GM12864 (cell line): ENCODE measurements around the gene ADPRM.
"Not testable (repeated sequence)": the region's sequence is repeated elsewhere in the genome, so short reads cannot be mapped to it uniquely, and the experiment has no call there.

ENCODE experiments used
- DNase-seq: peaks from one replicate; pipeline ENCODE4 v3.0.0-alpha.2; 2011; ENCODE audit warnings: low read depth
- H3K4me3 ChIP-seq: 2 replicates; pipeline ENCODE4 v1.5.1; 2011; ENCODE audit warnings: mild to moderate bottlenecking, low read depth, low read length, control low read depth
- TF ChIP-seq, protein P1 (sequence below): IDR thresholded peaks from 2 replicates; pipeline ENCODE4 v1.5.1; 2011; ENCODE audit warnings: low read depth, mild to moderate bottlenecking, moderate library complexity, low read length, control low read depth, inconsistent platforms; ENCODE audit errors: missing control alignments

The ADPRM gene

DNA sequence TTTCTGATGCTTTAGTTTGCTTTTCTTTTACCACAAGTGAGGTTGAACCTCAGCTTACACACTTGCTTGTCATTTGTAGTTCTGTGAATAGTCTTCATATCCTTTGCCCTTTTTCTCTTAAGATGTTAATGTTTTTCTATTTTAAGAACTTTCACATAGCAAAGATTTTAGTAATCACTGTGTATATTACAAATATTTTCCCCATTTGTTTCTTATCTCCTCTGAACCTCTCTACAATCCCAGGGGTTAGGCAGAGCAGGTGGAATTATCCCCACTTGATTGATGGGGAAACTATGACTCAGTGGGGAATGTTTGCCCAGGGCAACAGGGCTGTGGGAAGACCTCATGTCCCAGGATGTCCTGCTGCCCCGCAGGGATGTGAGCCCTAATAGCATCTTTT is 28.6 kb upstream of the ADPRM start:
- DNase-seq = no peak
- TF ChIP-seq, protein P1, sequence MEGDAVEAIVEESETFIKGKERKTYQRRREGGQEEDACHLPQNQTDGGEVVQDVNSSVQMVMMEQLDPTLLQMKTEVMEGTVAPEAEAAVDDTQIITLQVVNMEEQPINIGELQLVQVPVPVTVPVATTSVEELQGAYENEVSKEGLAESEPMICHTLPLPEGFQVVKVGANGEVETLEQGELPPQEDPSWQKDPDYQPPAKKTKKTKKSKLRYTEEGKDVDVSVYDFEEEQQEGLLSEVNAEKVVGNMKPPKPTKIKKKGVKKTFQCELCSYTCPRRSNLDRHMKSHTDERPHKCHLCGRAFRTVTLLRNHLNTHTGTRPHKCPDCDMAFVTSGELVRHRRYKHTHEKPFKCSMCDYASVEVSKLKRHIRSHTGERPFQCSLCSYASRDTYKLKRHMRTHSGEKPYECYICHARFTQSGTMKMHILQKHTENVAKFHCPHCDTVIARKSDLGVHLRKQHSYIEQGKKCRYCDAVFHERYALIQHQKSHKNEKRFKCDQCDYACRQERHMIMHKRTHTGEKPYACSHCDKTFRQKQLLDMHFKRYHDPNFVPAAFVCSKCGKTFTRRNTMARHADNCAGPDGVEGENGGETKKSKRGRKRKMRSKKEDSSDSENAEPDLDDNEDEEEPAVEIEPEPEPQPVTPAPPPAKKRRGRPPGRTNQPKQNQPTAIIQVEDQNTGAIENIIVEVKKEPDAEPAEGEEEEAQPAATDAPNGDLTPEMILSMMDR = no peak
- H3K4me3 ChIP-seq = no peak overlapping the region

DNA sequence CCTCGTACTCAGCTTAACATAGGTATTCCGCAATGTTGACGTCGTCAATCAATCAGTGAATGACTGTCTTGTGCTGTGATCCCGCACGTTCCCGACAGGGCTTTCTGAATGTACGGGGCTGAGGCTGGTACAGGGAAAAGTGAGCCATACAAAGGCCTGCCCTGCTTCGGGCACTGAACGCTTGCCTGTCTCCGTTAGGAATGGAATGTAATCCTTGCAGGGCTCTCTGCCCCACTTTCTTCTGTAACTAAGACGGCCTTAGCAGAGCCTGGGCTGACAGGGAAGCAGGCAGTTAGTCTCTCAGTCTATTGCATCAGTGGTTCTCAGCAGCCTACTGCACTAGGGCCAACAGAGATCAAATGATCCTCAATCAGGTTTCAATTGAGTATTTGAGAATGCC is 24.1 kb upstream of the ADPRM start:
- TF ChIP-seq, protein P1 = no peak
- no peak overlapping the region for H3K4me3 ChIP-seq
- DNase-seq = no peak

DNA sequence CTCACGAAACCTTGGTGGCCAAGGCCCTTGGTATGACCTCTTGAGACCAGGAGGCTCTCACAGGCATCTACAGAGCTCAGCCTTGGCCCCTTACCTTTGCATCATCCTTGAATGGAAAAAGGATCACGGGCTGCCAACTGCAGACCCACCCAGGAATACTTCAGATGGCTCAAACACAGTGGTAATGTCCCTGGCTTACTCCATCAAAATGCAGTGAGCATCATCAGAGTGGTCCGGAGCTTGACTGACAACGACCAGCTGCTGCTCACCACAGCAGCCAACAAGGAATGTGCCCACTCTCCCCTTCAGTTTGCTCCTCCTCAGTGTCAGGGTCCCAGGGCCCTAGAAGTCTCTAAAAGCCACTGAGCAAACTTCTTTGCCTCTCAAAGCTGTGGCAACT is 22.7 kb upstream of the ADPRM start:
- no peak for DNase-seq
- H3K4me3 ChIP-seq = no peak overlapping the region
- TF ChIP-seq, protein P1 = no peak

DNA sequence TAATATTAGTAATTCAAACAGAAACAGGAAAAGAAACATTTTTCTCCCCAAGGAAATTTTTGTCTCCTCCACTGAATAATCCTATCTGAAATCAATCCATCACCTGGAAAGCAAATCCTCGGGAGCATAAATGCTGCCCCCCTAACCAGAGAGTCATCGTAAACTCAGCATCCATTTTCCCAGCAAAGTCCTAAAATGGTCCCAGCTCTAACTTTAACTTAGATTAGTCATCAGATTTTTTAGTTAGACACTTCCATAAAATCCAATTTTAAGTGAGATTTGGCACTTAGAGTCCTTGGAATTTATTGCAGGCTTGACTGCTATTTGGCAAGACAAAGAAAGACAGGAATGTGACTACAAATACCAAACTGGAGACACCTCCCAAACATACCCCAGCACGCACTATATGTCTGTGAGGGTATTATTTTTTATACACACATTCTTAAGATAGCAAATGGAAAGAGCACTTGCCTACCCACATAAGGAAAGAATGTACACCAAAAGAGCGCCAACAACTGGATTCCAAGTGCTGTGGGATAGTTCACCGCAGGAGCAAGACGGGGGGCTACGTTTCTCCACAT is 15.4 kb upstream of the ADPRM start:
- no peak overlapping the region for H3K4me3 ChIP-seq
- TF ChIP-seq, protein P1 = no peak
- no peak for DNase-seq

DNA sequence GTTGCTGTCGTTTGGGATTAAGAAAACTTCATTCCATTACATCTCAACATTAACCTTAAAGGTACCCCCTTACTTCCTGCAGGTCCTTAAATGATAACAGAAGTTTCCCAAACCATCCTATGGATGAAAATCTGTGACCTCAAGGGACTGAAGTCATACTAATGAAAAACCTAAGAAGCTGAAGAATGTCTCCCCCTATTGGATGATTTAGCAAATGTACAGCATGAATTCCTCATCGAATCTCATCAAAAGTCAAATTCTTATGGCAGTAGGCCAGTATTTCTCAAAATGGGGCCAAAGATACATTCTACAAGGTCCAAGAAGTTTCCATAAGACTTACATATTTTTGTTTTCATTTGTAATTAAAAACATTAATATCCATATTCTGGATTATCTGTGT is 13.5 kb upstream of the ADPRM start:
- no peak for DNase-seq
- TF ChIP-seq, protein P1 = peak; percentile 56
- H3K4me3 ChIP-seq = no peak overlapping the region

DNA sequence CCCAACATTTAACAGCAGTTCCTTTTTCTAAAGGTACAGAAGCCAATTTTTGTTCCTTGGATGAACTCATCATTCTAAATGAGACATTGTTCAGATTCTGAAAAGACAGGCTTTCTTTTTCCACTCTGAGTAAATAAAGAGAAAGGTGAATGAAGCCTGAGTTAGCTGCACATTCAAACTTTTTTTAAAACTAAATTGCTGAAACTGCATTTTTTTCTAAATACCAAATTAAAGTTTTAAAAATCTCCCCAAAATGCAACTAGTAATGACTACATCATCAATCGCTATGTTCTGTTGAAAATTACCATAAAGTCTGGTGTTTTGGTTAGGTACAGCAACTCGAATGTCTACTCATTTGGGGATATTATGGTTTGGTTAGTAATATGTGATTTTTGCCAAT is 9.9 kb upstream of the ADPRM start:
- TF ChIP-seq, protein P1 = no peak
- H3K4me3 ChIP-seq = no peak overlapping the region

DNA sequence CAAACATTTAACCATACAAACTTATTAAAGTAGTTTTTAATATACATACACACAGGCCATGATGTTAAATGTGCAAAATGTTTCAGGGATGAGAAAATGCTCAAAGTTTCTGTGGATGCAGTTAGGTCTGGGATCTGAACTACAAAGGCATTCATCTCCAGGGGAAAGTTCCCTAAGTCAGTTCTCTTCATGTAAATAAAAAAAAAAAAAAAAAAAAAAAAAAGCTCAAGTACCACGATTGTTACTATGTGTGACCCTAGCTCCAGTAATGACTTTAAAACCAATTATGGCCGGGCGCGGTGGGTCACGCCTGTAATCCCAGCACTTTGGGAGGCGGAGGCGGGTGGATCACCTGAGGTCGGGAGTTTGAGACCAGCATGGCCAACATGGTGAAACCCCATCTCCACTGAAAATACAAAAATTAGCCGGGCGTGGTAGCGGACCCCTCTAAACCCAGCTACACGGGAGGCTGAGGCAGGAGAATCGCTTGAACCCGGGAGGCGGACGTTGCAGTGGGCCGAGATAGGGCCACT is 1.5 kb upstream of the ADPRM start:
- DNase-seq = not testable (repeated sequence)
- peak overlapping the region; percentile 91 for H3K4me3 ChIP-seq

More for the DNA sequence above, 9.9 kb upstream of the ADPRM start:
- DNase-seq = no peak
